AG09319 (cell line): ENCODE measurements around the gene MLLT3.
A peak's percentile ranks its signal among the peaks of the same experiment; 100 is the strongest.

Experiments
- DNase-seq: peaks from one replicate; pipeline ENCODE4 v3.0.0-alpha.2; 2010; ENCODE audit warnings: low read depth; ENCODE audit errors: extremely low read depth
- CTCF ChIP-seq: IDR thresholded peaks from 2 replicates; pipeline ENCODE4 v1.5.1; 2011; ENCODE audit warnings: low read depth, mild to moderate bottlenecking, inconsistent platforms, low read length, moderate library complexity

Gene MLLT3

GRCh38 chr9:20557285-20557684 lies 65.0 kb downstream of the MLLT3 start:
- TF ChIP-seq CTCF: no peak
- no peak for DNase-seq

GRCh38 chr9:20553558-20554149 lies 68.6 kb downstream of the MLLT3 start:
- DNase-seq: no peak
- no peak for TF ChIP-seq CTCF

- DNase-seq: no peak
- peak; percentile 31 for TF ChIP-seq CTCF
Measured at GRCh38 chr9:20552874-20553557, 69.3 kb downstream of the MLLT3 start.

GRCh38 chr9:20551835-20552234 lies 70.5 kb downstream of the MLLT3 start:
- no peak for DNase-seq

GRCh38 chr9:20551236-20551635 lies 71.1 kb downstream of the MLLT3 start:
- TF ChIP-seq CTCF: no peak
- DNase-seq: no peak

More at GRCh38 chr9:20551835-20552234, 70.5 kb downstream of the MLLT3 start:
- no peak for TF ChIP-seq CTCF

GRCh38 chr9:20550326-20550725 lies 72.0 kb downstream of the MLLT3 start:
- no peak for TF ChIP-seq CTCF
- DNase-seq: no peak

GRCh38 chr9:20549053-20549452 lies 73.2 kb downstream of the MLLT3 start:
- DNase-seq: no peak
- no peak for TF ChIP-seq CTCF
